ENCODE results near the gene RAB7B. TPM values are rescaled to one million over a fixed set of nuclear protein-coding genes. Genes with fewer than 3 reads are reported as not detected.

RAB7B gene
- total RNA-seq, 1 donor from 2014 or later: 6.6 TPM

DNA sequence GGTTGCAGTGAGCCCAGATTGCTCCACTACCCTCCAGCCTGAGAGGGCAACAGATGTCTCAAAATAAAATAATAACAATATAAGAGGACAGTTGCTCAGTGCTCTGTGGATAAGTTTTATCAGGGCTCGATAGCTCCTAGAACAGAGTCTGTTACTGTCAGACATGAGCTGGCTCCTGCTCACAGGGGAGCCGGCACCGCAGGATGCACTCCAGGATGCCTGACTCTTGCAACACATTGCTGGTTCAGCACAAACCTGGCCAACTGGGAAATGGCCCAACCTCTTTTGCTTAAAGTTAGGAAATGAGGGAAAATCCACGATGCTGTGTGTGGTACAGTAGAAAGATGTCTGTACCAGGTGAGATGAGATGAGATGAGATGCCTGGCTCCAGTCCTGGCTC, 26.3 kb upstream of the RAB7B start:
- H3K9ac ChIP-seq (ENCODE audit: low read length): no peak overlapping the region
- peaks cover 7% of the 10 kb centered on the region for H3K27me3 ChIP-seq (ENCODE audit: insufficient read depth, low read length)
- H3K9me3 ChIP-seq (ENCODE audit: insufficient read depth, low read depth, low read length): no peaks in the 10 kb centered on the region
- H3K27me3 Mint-ChIP-seq (ENCODE audit: low read depth, unreplicated experiment): peaks cover 30% of the 10 kb centered on the region
- TF ChIP-seq, protein P1, sequence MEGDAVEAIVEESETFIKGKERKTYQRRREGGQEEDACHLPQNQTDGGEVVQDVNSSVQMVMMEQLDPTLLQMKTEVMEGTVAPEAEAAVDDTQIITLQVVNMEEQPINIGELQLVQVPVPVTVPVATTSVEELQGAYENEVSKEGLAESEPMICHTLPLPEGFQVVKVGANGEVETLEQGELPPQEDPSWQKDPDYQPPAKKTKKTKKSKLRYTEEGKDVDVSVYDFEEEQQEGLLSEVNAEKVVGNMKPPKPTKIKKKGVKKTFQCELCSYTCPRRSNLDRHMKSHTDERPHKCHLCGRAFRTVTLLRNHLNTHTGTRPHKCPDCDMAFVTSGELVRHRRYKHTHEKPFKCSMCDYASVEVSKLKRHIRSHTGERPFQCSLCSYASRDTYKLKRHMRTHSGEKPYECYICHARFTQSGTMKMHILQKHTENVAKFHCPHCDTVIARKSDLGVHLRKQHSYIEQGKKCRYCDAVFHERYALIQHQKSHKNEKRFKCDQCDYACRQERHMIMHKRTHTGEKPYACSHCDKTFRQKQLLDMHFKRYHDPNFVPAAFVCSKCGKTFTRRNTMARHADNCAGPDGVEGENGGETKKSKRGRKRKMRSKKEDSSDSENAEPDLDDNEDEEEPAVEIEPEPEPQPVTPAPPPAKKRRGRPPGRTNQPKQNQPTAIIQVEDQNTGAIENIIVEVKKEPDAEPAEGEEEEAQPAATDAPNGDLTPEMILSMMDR (IDR thresholded peaks at IDR 0.05; ENCODE audit: insufficient read depth, low read depth, low read length): no peak
- H3K4me1 ChIP-seq (ENCODE audit: insufficient read depth, low read length): no peaks in the 10 kb centered on the region
- H3K27ac Mint-ChIP-seq (ENCODE audit: unreplicated experiment): no peak overlapping the region
- H3K4me2 ChIP-seq (ENCODE audit: low read length): no peak overlapping the region
- no peak overlapping the region for H3K4me3 ChIP-seq (ENCODE audit: insufficient read depth, low read depth, low read length)
- no peak overlapping the region for H3K27ac ChIP-seq (ENCODE audit: low read depth, low read length)
- H3K4me1 Mint-ChIP-seq (ENCODE audit: low read depth, unreplicated experiment): no peaks in the 10 kb centered on the region
- H3K79me2 ChIP-seq (ENCODE audit: insufficient read depth, low read length): no peaks in the 10 kb centered on the region
- no peak overlapping the region for H2AFZ ChIP-seq (ENCODE audit: low read depth, low read length)
- FAIRE-seq (no peak), DNase-seq (ENCODE audit: low read depth) (peak; percentile 31)
- no peaks in the 10 kb centered on the region for H4K20me1 ChIP-seq (ENCODE audit: insufficient read depth, low read length)
- no peaks in the 10 kb centered on the region for H3K36me3 ChIP-seq (ENCODE audit: insufficient read depth, low read length)
- H3K36me3 Mint-ChIP-seq (ENCODE audit: low read depth, unreplicated experiment): no peaks in the 10 kb centered on the region
- no peak overlapping the region for H3K4me3 Mint-ChIP-seq (ENCODE audit: unreplicated experiment)
- peaks cover 22% of the 10 kb centered on the region for H3K9me3 Mint-ChIP-seq (ENCODE audit: unreplicated experiment)

DNA sequence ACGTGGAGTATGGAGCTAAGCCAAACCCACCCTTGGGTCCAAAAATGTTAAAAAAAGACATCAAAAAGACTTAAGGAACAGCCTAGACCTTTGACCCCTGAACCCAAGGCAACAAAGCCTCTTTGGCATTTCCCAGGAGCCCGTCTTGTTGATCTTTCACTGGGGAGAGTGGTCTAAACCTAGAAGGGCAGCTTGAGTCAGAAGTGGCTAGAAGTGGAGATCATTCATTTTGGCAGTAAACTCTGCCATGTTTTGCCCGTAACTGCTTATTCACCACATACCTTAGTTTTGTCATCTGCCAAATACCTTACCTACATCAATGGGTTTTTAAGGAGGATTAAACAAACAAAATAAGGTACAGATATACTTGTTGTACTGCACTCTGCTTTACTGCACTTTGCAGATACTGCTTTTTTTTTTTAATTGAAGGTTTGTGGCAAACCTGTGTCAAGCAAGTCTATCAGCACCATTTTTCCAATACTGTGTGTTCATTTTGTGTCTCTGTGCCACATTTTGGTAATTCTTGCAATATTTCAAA, 22.2 kb upstream of the RAB7B start:
- peaks cover 7% of the 10 kb centered on the region for H3K9me3 Mint-ChIP-seq (ENCODE audit: unreplicated experiment)
- Histone ChIP-seq H3K4me1 (ENCODE audit: insufficient read depth, low read length) (peaks cover 14% of the 10 kb centered on the region), H3K36me3 (ENCODE audit: insufficient read depth, low read length) (no peaks in the 10 kb centered on the region), H3K9me3 (ENCODE audit: insufficient read depth, low read depth, low read length) (no peaks in the 10 kb centered on the region), H3K9ac (ENCODE audit: low read length) (no peak overlapping the region), H4K20me1 (ENCODE audit: insufficient read depth, low read length) (no peaks in the 10 kb centered on the region), H3K4me2 (ENCODE audit: low read length) (no peak overlapping the region), H3K4me3 (ENCODE audit: insufficient read depth, low read depth, low read length) (no peak overlapping the region), H3K27ac (ENCODE audit: low read depth, low read length) (no peak overlapping the region), H2AFZ (ENCODE audit: low read depth, low read length) (no peak overlapping the region), H3K79me2 (ENCODE audit: insufficient read depth, low read length) (no peaks in the 10 kb centered on the region), H3K27me3 (ENCODE audit: insufficient read depth, low read length) (peaks cover 5% of the 10 kb centered on the region)
- no peak for TF ChIP-seq EZH2 (IDR thresholded peaks at IDR 0.05; ENCODE audit: insufficient read depth, low read length)
- TF ChIP-seq, protein P1 (IDR thresholded peaks at IDR 0.05; ENCODE audit: insufficient read depth, low read depth, low read length): no peak
- peaks cover 18% of the 10 kb centered on the region for H3K27me3 Mint-ChIP-seq (ENCODE audit: low read depth, unreplicated experiment)
- DNase-seq (ENCODE audit: low read depth) (peak; percentile 31), FAIRE-seq (no peak)
- H3K4me1 Mint-ChIP-seq (ENCODE audit: low read depth, unreplicated experiment): peaks cover 10% of the 10 kb centered on the region
- no peak overlapping the region for H3K4me3 Mint-ChIP-seq (ENCODE audit: unreplicated experiment)
- no peak overlapping the region for H3K27ac Mint-ChIP-seq (ENCODE audit: unreplicated experiment)
- no peaks in the 10 kb centered on the region for H3K36me3 Mint-ChIP-seq (ENCODE audit: low read depth, unreplicated experiment)

DNA sequence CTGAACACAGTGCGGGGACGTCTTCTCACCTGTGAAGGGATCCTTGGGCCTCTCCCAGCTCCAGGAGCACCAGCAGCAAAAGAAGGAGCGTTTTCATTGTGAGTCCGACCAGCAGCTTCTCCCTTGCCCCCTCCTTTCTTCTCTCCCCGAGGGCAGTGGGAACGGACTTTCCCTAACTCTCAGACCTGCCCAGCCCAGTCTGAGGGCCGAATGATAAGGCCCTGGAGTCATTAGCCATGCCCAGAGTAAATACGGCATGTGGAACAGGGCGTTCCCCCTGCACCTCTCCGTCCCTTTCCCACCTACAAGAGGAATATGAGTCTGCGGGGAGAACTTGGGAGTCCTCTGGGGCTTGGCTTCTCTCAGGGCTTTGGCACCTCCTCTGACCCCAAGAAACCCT, 20.5 kb upstream of the RAB7B start, which contains the start of gene CTSE:
CTSE (minus strand) TSS at position 201 of the 400 bp plus-strand sequence; CDS start at position 97, 104 bp downstream.
- Histone ChIP-seq H3K4me1 (ENCODE audit: insufficient read depth, low read length) (peaks cover 14% of the 10 kb centered on the region), H3K4me2 (ENCODE audit: low read length) (no peak within 1 kb of the TSS), H3K27ac (ENCODE audit: low read depth, low read length) (no peak within 1 kb of the TSS), H3K9me3 (ENCODE audit: insufficient read depth, low read depth, low read length) (no peaks in the 10 kb centered on the region), H3K79me2 (ENCODE audit: insufficient read depth, low read length) (no peaks in the 10 kb centered on the region), H3K27me3 (ENCODE audit: insufficient read depth, low read length) (peaks cover 3% of the 10 kb centered on the region), H3K9ac (ENCODE audit: low read length) (no peak within 1 kb of the TSS), H3K4me3 (ENCODE audit: insufficient read depth, low read depth, low read length) (no peak within 1 kb of the TSS), H2AFZ (ENCODE audit: low read depth, low read length) (no peak within 1 kb of the TSS), H4K20me1 (ENCODE audit: insufficient read depth, low read length) (no peaks in the 10 kb centered on the region), H3K36me3 (ENCODE audit: insufficient read depth, low read length) (no peaks in the 10 kb centered on the region)
- no peak for TF ChIP-seq EZH2 (IDR thresholded peaks at IDR 0.05; ENCODE audit: insufficient read depth, low read length)
- TF ChIP-seq, protein P1 (IDR thresholded peaks at IDR 0.05; ENCODE audit: insufficient read depth, low read depth, low read length): no peak
- H3K4me3 Mint-ChIP-seq (ENCODE audit: unreplicated experiment): no peak within 1 kb of the TSS
- no peak within 1 kb of the TSS for H3K27ac Mint-ChIP-seq (ENCODE audit: unreplicated experiment)
- peaks cover 13% of the 10 kb centered on the region for H3K27me3 Mint-ChIP-seq (ENCODE audit: low read depth, unreplicated experiment)
- DNase-seq (ENCODE audit: low read depth) (no peak), FAIRE-seq (no peak)
- peaks cover 7% of the 10 kb centered on the region for H3K9me3 Mint-ChIP-seq (ENCODE audit: unreplicated experiment)
- H3K36me3 Mint-ChIP-seq (ENCODE audit: low read depth, unreplicated experiment): no peaks in the 10 kb centered on the region
- H3K4me1 Mint-ChIP-seq (ENCODE audit: low read depth, unreplicated experiment): peaks cover 10% of the 10 kb centered on the region

All from astrocyte (in vitro differentiated cells and primary cell).